ENCODE data around the gene ZNF143.

- TF ChIP-seq, protein P1, sequence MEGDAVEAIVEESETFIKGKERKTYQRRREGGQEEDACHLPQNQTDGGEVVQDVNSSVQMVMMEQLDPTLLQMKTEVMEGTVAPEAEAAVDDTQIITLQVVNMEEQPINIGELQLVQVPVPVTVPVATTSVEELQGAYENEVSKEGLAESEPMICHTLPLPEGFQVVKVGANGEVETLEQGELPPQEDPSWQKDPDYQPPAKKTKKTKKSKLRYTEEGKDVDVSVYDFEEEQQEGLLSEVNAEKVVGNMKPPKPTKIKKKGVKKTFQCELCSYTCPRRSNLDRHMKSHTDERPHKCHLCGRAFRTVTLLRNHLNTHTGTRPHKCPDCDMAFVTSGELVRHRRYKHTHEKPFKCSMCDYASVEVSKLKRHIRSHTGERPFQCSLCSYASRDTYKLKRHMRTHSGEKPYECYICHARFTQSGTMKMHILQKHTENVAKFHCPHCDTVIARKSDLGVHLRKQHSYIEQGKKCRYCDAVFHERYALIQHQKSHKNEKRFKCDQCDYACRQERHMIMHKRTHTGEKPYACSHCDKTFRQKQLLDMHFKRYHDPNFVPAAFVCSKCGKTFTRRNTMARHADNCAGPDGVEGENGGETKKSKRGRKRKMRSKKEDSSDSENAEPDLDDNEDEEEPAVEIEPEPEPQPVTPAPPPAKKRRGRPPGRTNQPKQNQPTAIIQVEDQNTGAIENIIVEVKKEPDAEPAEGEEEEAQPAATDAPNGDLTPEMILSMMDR (IDR thresholded peaks at IDR 0.05): no peak
- TF ChIP-seq ZFX (IDR thresholded peaks at IDR 0.05; ENCODE audit: borderline replicate concordance): no peak
Observed at GRCh38 chr11:9527481-9528135, 66.8 kb downstream of the ZNF143 start.
